HG03139 (cell line): Measurements from ENCODE around the gene KDM3B.
A peak's percentile ranks its signal among the peaks of the same experiment; 100 is the strongest.

Experiments used
- ATAC-seq: cut with Tn5 transposase; IDR thresholded peaks from one replicate; pipeline ENCODE4 v1.9.1; 2021; ENCODE audit not compliant: unreplicated experiment

KDM3B gene

DNA sequence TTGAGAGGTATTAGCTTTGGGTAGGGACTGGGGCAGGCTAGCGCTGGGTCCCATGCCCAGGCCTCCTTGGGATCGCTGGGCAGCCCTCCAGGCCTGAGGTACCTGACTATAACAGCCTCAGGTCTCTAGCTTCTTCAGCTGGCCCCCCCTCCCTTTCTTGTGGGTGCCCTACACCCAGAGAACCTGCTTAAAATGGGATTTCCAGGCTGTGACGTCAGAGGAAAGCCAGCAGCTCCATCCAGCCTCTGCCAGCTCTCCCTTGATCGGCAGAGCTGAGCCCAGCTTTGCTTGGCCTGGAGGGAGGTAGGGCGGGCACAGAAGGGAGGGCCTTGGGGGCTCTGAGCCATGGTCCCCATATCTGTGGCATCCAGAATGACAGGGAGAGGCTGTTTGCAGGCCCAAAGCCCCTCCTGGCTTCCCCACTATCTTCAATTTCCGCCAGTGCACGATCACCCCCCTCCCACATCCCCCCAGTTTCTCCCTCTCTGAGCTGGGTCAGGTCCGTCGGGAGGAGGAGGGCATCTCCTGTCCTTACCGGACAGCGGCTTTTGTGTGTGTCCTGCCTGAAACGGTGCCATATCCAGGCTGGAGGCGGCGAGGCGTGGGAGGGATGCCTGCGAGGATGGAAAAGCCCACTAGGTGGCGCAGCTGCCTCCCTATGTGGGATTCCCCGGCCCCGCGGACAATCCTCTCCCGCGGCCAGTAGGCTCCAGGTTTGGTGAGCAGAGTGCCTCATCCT lies 97.2 kb downstream of the KDM3B start:
- ATAC-seq: peak; percentile 64

DNA sequence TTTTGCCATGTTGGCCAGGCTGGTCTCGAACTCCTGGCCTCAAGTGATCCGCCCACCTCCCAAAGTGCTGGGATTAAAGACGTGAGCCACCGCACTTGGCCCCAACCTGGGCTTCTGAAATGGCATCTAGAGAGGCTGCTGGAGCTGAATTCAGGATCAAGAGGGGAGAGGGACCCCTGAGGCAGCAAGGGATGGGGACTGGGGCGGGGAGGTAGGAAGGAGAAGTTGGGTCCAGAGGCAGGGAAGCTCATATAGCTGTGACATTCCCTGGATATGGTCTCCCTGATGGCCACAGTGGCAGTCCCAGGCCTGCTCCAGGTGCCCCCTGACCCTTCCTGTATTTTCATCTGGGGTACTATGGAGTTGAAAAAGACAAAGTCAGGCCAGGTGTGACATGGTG lies 98.5 kb downstream of the KDM3B start:
- no peak for ATAC-seq

DNA sequence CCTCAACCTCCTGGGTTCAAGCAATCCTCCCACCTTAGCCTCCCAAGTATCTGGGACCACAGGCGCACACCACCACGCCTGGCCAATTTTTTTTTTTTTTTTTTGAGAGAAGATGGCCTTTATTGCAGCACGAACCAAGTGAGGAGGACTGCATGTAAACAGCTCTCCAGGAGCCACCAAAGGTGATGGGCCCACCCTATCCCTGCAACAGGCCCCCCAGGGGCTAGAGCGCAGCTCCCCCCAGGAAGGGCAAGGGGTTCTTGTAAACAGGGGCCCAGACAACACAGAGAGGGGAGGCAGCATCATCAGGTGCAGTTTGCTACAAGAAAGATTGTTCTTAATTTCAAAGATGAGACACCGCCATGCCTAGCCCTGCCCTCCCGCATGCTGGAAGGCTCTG lies 100.2 kb downstream of the KDM3B start:
- no peak for ATAC-seq

DNA sequence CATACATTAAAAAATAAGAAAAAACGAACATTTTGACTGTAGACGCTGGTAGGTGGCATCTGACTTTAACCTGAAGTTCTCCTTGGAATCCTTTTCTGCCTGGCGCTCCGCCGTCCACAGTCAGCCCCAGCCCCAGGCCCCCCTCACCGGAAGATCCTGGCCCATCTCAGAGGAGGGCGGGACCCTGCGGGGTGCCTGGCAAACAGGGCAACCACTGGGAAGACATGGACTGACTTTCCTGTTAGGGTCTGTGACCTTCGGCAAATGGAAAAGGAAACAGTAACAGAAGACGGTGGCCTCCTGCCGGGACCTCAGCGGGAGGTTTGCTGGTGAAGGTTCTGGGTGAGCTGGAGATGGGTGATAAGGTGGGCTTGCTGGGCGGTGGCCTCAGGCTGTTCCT lies 101.1 kb downstream of the KDM3B start:
- no peak for ATAC-seq

DNA sequence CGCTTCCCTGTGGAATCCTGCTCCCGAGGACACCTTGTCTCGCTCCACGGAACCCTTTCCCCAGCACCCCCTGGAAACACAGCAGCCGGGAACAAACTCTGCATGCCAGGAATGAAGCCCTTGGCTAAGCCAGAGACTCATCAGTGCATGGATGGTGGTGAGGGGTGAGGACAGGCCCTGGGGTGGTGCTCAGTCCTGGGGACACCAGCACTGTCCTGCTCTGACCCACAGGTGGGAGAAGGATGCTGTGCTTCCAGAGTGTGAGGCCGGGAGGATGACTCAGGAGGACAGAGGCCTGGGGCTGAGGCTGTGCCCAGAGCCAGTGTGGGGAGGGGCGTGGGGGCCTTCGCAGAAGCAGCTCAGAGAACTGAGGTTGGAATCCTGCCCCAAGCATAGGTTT lies 101.6 kb downstream of the KDM3B start:
- no peak for ATAC-seq

DNA sequence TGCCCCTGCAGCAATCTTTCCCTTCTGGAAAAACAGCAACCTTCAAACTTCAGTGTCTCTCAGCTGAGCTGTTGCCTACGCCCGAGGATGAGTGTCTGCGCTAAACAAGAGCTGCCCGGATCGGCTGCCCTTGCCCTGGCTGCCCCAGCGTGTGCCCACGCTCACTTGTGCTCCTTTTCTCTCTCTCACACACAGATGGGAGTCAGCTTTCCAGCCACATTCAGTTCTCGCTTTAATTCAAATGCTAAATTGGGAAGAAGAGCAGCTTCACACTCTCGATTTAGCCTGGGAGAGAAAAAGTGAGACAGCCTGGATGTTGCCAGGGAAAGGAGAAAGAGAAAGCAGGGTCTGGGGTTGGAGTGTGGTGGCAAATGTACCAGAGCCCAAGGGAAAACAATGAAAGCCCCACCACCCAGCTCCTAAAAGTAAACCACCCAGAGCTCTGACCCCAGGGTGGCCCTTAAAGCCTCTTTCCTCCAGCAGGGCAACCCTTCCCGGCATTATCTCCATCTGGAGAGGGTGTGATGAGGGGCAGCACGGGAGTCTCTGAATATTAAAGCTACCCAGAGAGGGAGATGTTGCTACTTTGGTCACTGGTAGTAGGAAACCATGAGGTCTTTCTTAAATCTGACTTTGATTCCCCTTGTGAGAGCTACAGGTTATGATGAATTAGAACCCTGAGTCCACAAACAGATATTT lies 102.9 kb downstream of the KDM3B start:
- no peak for ATAC-seq

DNA sequence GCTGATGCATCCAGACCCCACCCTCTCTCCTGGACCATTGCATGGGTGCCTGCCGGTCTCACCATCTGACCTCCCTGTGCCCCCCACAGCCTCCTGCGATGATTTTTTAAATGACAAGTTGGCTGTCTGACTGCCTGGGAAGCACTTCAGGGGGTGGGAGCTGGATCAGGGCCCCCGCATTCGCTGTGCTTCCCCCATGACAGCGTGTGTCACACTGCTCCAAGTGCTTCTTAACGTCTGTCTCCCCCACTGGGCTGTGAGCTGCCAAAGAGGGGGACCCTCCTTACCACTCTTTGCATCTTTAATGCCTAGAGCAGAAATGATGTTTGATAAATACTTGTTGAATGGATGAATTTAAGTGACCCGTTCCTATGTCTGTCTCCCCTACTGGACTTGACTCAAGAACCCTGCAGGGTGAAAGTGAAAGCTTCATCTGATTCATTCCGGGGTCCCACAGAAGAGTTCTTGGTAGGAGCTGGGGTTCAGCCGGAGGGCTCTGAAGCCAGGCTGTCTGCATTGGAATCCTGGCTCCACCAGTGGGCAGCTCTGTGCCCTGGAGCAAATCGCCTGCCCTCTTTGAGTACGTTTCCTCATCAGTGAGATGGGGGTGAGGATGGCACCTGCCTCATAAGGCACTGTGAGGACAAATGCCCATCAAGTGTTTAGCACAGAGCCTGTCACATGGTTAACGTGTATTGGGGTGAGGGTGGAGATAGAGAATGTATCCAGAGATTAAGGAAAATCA lies 105.2 kb downstream of the KDM3B start:
- ATAC-seq: no peak

DNA sequence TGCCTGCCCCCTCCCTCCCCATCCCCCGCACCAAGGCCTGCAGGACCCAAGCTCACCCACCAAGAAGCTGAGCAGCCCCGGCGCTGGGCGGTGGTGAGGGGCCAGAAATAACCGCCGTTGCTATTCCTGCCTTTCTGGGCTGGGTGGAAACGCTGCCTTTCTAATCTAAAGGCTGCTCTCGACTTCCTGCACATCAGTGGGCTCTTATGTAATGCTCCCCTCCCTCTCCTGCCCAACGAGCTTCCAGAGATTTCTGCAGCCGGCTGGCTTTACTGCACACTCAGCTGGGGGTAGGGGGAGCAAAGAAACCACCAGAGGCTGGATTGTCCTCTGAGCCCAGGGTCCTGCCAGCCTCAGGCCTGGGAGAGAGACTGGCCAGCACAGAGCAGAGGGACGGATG lies 105.9 kb downstream of the KDM3B start:
- ATAC-seq: no peak

DNA sequence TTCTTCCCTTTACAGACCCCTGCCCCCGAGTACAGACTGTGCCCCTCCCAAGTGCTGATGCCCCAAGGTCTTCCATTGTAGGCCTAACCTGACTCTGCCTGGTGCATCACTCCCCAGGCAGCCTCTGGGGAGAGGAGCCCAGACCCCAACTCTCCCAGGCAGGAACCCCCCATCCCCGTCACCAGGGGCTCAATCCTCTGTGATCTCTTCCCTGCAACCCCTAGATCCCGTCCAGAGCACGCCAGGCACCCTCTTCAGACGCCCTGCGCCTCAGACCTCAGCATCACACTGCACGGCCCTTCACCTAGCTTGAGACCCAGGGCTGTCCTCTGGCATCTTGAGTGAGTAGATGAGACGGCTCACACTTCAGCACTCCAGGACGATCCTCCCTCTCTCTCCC lies 106.4 kb downstream of the KDM3B start:
- ATAC-seq: no peak

DNA sequence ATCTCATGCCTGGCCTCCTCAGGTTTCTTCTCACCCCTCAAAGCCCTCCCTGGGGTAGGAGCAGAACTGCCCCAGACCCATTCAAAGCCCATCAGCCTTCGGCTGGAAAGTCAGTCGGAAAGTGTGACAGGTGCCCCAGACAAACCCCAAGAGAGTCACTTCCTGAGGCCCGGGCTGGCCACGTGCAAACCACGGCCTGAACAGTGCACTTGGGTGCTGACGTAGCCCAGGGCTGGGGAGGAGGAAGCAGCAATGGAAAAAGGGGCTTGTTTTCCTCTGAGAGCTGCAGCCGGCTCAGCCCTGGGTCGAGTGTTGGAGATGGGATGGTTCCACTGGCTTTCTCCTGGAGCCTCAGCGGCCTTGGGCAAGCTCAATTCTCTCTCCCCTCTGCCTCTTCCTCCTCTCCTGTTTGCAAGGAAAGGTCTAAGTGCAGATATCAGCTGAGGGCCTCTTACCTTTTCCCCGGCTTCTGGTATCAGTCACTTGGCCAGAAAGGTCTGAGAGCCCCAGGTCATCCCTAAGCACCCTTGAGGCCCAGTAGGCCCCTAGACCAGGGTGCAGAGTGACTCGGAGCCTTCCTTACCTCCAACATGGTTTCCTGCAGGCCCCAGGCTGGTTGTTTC lies 106.9 kb downstream of the KDM3B start:
- no peak for ATAC-seq

DNA sequence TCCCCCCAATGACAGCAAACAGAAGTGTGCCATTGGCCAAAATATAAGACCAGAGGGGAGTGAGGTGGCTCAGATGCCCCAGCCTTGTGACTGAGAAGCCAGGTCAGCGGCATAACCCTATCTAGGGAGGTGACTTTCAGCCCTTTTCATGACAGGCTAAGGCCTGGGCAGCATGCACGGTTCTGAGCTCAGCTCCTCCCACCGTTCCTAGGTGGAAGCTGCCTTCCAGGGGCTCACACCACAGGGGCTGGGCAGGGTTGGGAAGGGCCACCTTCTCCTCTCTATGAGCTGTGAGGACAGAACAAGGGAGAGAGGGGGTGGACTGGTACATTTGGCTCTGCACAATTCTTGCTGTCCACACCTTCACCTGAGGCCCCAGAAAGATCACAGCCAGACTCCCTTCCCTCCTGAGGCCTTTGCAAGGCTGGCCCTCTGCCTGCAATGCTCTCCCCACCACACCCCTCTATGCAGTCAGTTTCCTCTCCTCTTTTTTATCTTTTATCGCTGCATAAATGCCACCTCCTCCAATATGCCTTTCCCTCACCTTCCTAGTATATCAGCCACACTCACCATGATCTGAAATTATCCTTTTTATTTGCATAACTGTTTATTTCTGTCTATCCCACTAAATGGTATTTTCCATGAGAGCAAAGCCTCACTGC lies 107.7 kb downstream of the KDM3B start:
- no peak for ATAC-seq

DNA sequence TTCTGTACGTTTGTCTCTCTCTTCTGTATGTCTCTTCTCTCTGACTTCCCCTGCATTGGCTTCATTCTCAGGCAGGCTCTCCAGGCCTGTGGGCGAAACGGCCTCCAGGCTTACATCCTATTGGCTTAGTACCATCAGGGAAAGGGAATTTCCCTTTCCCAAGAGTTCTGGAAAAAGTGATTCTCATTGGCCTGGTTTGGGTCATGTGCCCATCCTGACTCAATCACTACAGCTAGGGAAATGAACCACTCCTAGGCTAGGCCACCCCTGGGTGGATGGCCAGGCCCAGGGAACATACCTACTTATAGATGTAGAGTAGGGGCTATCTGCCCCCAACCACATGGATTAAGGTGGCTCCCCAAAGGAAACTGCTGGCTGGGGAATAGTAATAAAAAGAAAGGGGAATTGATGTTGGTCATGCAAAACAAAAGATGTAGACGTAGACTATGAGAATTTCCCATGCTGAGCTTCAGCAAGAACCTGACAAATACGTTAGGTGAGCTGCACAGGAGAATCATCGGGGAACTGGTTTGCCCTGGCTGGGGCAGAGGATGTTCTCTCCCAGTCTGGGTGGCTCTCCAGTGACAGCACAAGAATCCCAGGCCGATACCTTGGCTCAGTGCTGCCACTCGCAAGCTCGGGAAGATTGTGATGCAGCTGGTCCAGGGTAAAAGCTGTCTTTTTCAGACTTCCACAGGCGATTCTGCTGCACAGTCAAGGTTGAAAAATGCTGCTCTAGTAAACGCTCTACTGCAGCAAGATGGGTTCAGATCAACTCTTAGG lies 109.0 kb downstream of the KDM3B start:
- ATAC-seq: no peak

DNA sequence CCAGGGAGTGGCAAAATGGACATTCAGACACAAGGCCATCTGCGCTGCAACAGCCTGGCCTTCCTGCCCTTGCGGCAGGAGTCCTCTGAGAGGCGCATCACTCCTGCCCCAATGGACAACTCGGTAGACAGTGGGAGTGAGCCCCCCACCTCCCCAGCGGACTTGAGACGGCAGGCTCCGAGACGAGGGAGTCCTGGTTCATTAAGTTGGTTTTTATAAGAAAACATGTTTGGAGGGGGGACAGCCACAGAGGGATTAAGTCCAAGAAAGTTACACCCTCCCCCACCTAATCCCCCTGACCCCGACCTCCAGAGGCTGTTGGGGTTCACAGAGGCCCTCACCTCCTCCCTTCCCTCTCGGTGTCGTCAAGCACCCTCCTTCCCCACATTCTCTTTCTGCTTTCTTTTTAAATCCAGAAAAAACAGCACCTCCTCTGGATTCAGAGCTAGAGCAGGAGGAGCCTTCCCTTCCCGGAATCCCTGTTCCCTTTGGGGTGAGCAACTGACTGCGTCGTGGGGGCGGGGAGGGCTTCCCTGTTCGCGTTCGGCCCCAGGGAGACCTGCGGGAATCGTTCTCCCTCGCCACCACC lies 111.0 kb downstream of the KDM3B start:
- no peak for ATAC-seq

DNA sequence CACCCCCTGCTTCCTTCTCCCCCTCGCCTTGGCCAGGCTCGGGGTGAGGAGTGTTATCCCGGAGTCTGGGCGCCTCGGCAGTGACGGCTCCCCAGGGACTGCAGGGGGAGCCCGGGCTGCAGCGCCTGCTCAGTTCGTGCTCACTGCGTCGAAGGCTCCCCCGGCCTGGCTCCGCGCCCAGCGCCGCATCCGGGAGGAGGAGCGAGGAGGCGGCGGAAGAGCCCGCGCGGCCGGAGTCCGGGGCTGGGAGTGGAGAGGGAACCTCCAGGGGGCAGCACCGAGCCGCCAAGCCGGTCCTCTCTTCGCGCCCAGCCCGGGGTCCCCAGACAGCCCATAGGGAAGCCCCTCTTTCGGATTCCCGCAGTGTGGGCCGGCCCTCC lies 111.5 kb downstream of the KDM3B start:
- peak; percentile 45 for ATAC-seq

DNA sequence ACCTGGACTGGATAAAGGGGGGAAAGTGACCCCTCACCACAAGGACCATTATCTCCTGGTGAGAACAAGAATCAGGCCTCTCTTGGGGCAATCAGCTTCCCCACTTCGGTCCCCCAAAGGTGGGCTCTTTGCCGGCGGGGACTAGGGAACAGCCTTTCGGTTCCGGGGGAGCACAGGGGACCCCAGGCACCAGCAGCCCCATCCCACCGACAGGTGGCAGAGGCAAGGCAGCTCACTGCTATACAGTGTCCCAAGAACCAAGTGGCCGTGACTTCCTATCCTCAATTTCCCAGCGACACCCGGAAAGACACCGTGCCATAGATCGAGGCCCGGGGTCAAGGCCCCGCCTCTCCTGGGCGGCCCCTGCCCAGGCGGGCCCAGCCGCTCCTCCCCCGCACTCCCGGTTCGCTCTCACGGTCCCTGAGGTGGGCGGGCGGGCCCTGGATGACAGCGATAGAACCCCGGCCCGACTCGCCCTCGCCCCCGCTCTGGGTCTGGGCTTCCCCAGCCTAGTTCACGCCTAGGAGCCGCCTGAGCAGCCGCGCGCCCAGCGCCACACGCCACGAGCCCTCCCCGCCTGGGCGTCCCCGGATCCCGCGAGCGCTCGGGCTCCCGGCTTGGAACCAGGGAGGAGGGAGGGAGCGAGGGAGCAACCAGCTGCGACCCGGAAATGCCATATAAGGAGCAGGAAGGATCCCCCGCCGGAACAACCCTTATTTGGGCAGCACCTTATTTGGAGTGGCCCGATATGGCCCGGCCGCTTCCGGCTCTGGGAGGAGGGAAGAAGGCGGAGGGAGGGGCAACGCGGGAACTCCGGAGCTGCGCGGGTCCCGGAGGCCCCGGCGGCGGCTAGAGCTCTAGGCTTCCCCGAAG lies 112.1 kb downstream of the KDM3B start:
- peak; percentile 72 for ATAC-seq

DNA sequence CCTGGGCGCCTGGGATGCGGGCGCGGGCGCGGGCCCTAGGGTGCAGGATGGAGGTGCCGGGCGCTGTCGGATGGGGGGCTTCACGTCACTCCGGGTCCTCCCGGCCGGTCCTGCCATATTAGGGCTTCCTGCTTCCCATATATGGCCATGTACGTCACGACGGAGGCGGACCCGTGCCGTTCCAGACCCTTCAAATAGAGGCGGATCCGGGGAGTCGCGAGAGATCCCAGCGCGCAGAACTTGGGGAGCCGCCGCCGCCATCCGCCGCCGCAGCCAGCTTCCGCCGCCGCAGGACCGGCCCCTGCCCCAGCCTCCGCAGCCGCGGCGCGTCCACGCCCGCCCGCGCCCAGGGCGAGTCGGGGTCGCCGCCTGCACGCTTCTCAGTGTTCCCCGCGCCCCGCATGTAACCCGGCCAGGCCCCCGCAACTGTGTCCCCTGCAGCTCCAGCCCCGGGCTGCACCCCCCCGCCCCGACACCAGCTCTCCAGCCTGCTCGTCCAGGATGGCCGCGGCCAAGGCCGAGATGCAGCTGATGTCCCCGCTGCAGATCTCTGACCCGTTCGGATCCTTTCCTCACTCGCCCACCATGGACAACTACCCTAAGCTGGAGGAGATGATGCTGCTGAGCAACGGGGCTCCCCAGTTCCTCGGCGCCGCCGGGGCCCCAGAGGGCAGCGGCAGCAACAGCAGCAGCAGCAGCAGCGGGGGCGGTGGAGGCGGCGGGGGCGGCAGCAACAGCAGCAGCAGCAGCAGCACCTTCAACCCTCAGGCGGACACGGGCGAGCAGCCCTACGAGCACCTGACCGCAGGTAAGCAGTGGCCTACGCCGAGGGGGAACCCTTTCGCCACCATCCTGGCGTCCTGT lies 113.0 kb downstream of the KDM3B start, which contains the start of gene EGR1:
Gene EGR1, plus strand, starts transcription at position 219 of the 864 bp plus-strand sequence. Its CDS starts 283 bp downstream, at position 502.
- ATAC-seq: peak; percentile 52

DNA sequence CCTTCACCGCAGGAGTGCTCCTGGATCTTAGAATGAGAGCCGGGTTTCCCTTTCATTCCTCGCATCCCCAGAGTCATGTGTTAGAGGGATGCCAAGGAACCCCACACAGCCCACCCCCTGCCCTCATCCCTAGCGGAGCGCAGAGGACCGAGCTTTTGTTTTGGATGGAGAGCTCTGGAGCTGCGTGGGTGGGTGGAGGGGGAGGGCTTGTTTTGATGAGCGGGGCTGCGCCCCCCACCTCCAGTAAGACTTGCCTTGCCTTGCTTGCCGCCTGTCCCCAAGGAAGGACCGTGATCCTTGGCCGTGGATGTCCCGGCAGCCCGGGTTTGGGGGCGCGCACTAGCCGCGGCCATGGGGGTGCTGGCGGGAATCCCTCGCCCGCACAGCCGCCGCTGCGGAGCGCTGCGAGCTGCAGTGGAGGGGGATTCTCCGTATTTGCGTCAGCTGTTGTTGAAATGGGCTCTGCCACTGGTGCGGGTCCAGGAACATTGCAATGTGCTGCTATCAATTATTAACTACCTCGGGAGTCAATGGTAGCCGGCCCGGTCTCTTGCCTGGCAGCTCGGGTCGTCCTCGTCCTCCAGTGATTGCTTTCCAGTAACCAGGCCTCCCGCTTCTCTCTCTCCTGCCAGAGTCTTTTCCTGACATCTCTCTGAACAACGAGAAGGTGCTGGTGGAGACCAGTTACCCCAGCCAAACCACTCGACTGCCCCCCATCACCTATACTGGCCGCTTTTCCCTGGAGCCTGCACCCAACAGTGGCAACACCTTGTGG lies 113.8 kb downstream of the KDM3B start:
- no peak for ATAC-seq
